GM21528 (cell line): ENCODE measurements around the gene TLCD3B.
"Not testable (repeated sequence)": the region's sequence is repeated elsewhere in the genome, so short reads cannot be mapped to it uniquely, and the experiment has no call there.

Experiments used
- ATAC-seq: cut with Tn5 transposase; IDR thresholded peaks from one replicate; pipeline ENCODE4 v1.9.1; 2021; ENCODE audit warnings: mild to moderate bottlenecking, moderate library complexity; ENCODE audit not compliant: unreplicated experiment, low FRiP score

Gene TLCD3B

GRCh38 chr16:30027588-30028437 is 3.3 kb downstream of the TLCD3B start:
- ATAC-seq, result no peak

GRCh38 chr16:30026449-30026848 is 4.6 kb downstream of the TLCD3B start:
- ATAC-seq, result no peak

- no peak for ATAC-seq
Observed at GRCh38 chr16:30025574-30025973, 5.5 kb downstream of the TLCD3B start.

GRCh38 chr16:30025156-30025555 is 5.9 kb downstream of the TLCD3B start:
- ATAC-seq, result no peak

- no peak for ATAC-seq
Observed at GRCh38 chr16:30024451-30024850, 6.6 kb downstream of the TLCD3B start.

GRCh38 chr16:30023586-30023985 is 7.5 kb downstream of the TLCD3B start:
- no peak for ATAC-seq

- no peak for ATAC-seq
Observed at GRCh38 chr16:30022887-30023286, 8.2 kb downstream of the TLCD3B start, which contains the start of gene C16orf92. TSS of gene C16orf92 (plus strand) at chr16:30023198. CDS start at chr16:30023341, 143 bp downstream.

- ATAC-seq, result no peak
Observed at GRCh38 chr16:30018731-30019158, 12.3 kb downstream of the TLCD3B start.

- not testable (repeated sequence) for ATAC-seq
Observed at GRCh38 chr16:30017937-30018336, 13.1 kb downstream of the TLCD3B start.

- ATAC-seq, result no peak
Observed at GRCh38 chr16:30017277-30017656, 13.8 kb downstream of the TLCD3B start.

GRCh38 chr16:30016555-30017276 is 14.4 kb downstream of the TLCD3B start:
- ATAC-seq, result no peak

GRCh38 chr16:30015450-30015849 is 15.6 kb downstream of the TLCD3B start:
- ATAC-seq, result not testable (repeated sequence)

GRCh38 chr16:30012598-30012997 is 18.5 kb downstream of the TLCD3B start:
- not testable (repeated sequence) for ATAC-seq

- no peak for ATAC-seq
Observed at GRCh38 chr16:30011714-30012504, 19.2 kb downstream of the TLCD3B start.

- no peak for ATAC-seq
Observed at GRCh38 chr16:30010844-30011713, 20.0 kb downstream of the TLCD3B start, which contains the start of gene DOC2A. TSS of gene DOC2A (minus strand) at chr16:30011027. CDS start at chr16:30010222, 805 bp downstream.

GRCh38 chr16:30009990-30010843 is 20.9 kb downstream of the TLCD3B start:
- no peak for ATAC-seq

GRCh38 chr16:30009085-30009862 is 21.8 kb downstream of the TLCD3B start:
- no peak for ATAC-seq

GRCh38 chr16:30007378-30007895 is 23.6 kb downstream of the TLCD3B start:
- no peak for ATAC-seq
